Osteoblast (primary cell): ENCODE results near the gene IQGAP1. TPM values are rescaled to one million over a fixed set of nuclear protein-coding genes. Genes with fewer than 3 reads are reported as not detected.
"Not testable (repeated sequence)": the region's sequence is repeated elsewhere in the genome, so short reads cannot be mapped to it uniquely, and the experiment has no call there.

Experiments
- DNase-seq: peaks from one replicate; pipeline ENCODE4 v3.0.0; 2011; ENCODE audit warnings: low spot score, mixed read lengths; ENCODE audit not compliant: insufficient read length; ENCODE audit errors: missing footprints
- H2AFZ ChIP-seq: 2 replicates; pipeline ENCODE4 v1.6.0; 2011; ENCODE audit warnings: mild to moderate bottlenecking, low read length
- H3K27ac ChIP-seq: 2 replicates; pipeline ENCODE4 v1.5.1; 2011; ENCODE audit warnings: mild to moderate bottlenecking, low read depth, low read length, moderate library complexity
- H3K27me3 ChIP-seq: 2 replicates; pipeline ENCODE4 v1.6.0; 2012; ENCODE audit warnings: mild to moderate bottlenecking, control low read depth, inconsistent platforms, low read length, moderate library complexity; ENCODE audit not compliant: insufficient read depth
- H3K36me3 ChIP-seq: 2 replicates; pipeline ENCODE4 v1.5.1; 2011; ENCODE audit warnings: mild to moderate bottlenecking, low read length, control low read depth, moderate library complexity; ENCODE audit not compliant: insufficient read depth
- H3K4me1 ChIP-seq: 2 replicates; pipeline ENCODE4 v1.5.1; 2011; ENCODE audit warnings: mild to moderate bottlenecking, low read length, control low read depth, moderate library complexity; ENCODE audit not compliant: insufficient read depth
- H3K4me2 ChIP-seq: 2 replicates; pipeline ENCODE4 v1.6.0; 2011; ENCODE audit warnings: mild to moderate bottlenecking, low read length; ENCODE audit not compliant: insufficient read depth
- H3K4me3 ChIP-seq: fragments of 200-600 bp; sonication (generic); 3 replicates; pipeline ENCODE4 v1.5.1; 2012; ENCODE audit warnings: mild to moderate bottlenecking, low read length, inconsistent platforms; ENCODE audit not compliant: insufficient read depth
- H3K79me2 ChIP-seq: 2 replicates; pipeline ENCODE4 v1.6.0; 2012; ENCODE audit warnings: mild to moderate bottlenecking, low read length, control low read depth, inconsistent platforms; ENCODE audit not compliant: insufficient read depth
- H3K9me3 ChIP-seq: 2 replicates; pipeline ENCODE4 v1.5.1; 2011; ENCODE audit warnings: low read depth, low read length, control low read depth
- H4K20me1 ChIP-seq: 2 replicates; pipeline ENCODE4 v1.6.0; 2012; ENCODE audit warnings: mild to moderate bottlenecking, low read length, control low read depth; ENCODE audit not compliant: insufficient read depth
- CTCF ChIP-seq: IDR thresholded peaks from 2 replicates; pipeline ENCODE4 v1.5.1; 2011; ENCODE audit warnings: mild to moderate bottlenecking, low read depth, low read length, moderate library complexity; ENCODE audit errors: extremely low read depth
- total RNA-seq: library from RNA; depleted of rRNA; stranded (reverse); fragments of >200 nt; gene quantifications from 2 replicates; pipeline ENCODE4 v1.2.3, GENCODE V29; 2012

IQGAP1 gene
- total RNA-seq, 1 donor: 259 TPM

- Histone ChIP-seq H3K79me2 (no peaks in the 10 kb centered on the region), H3K27ac (no peak overlapping the region), H3K36me3 (no peaks in the 10 kb centered on the region), H3K27me3 (no peaks in the 10 kb centered on the region), H3K9me3 (no peaks in the 10 kb centered on the region), H3K4me1 (peaks cover 6% of the 10 kb centered on the region), H4K20me1 (no peaks in the 10 kb centered on the region), H3K4me2 (no peak overlapping the region), H2AFZ (no peak overlapping the region), H3K4me3 (no peak overlapping the region)
- DNase-seq: no peak
- no peak for TF ChIP-seq CTCF
These were observed 135.3 kb downstream of the IQGAP1 start for GRCh38 chr15:90523373-90523772.

- DNase-seq, H3K4me1 ChIP-seq, H3K4me3 ChIP-seq, H2AFZ ChIP-seq, H3K4me2 ChIP-seq, H3K79me2 ChIP-seq, H3K9me3 ChIP-seq, H3K36me3 ChIP-seq, H3K27ac ChIP-seq, H4K20me1 ChIP-seq, H3K27me3 ChIP-seq: not testable (repeated sequence)
These were observed 136.2 kb downstream of the IQGAP1 start for GRCh38 chr15:90524018-90524803.

GRCh38 chr15:90529011-90529370 lies 140.9 kb downstream of the IQGAP1 start:
- peaks cover 36% of the 10 kb centered on the region for H3K79me2 ChIP-seq
- peak overlapping the region; percentile 91 for H2AFZ ChIP-seq
- no peaks in the 10 kb centered on the region for H3K9me3 ChIP-seq
- peak overlapping the region; percentile 92 for H3K4me3 ChIP-seq
- H3K27me3 ChIP-seq: no peaks in the 10 kb centered on the region
- H3K4me1 ChIP-seq: peaks cover 4% of the 10 kb centered on the region
- no peak for DNase-seq
- no peaks in the 10 kb centered on the region for H3K36me3 ChIP-seq
- peak overlapping the region; percentile 84 for H3K4me2 ChIP-seq
- H3K27ac ChIP-seq: peak overlapping the region; percentile 69
- H4K20me1 ChIP-seq: peaks cover 22% of the 10 kb centered on the region
- TF ChIP-seq CTCF: no peak

- H4K20me1 ChIP-seq: peaks cover 27% of the 10 kb centered on the region
- peaks cover 42% of the 10 kb centered on the region for H3K79me2 ChIP-seq
- peak within 1 kb of the TSS; percentile 91 for H2AFZ ChIP-seq
- peak within 1 kb of the TSS; percentile 78 for H3K27ac ChIP-seq
- H3K9me3 ChIP-seq: no peaks in the 10 kb centered on the region
- TF ChIP-seq CTCF: no peak
- H3K27me3 ChIP-seq: no peaks in the 10 kb centered on the region
- peak within 1 kb of the TSS; percentile 92 for H3K4me3 ChIP-seq
- peak; percentile 98 for DNase-seq
- H3K4me2 ChIP-seq: peak within 1 kb of the TSS; percentile 93
- no peaks in the 10 kb centered on the region for H3K36me3 ChIP-seq
- peaks cover 4% of the 10 kb centered on the region for H3K4me1 ChIP-seq
These were observed 141.6 kb downstream of the IQGAP1 start, which contains the start of gene CRTC3 for GRCh38 chr15:90529371-90530249. CRTC3 (plus strand) TSS chr15:90529923; CDS start chr15:90530072, 149 bp downstream.
